Suprapubic skin (tissue), 4 donors: Measurements from ENCODE around the gene CSPG5. TPM values are rescaled to one million over a fixed set of nuclear protein-coding genes. Genes with fewer than 3 reads are reported as not detected.
A peak's percentile ranks its signal among the peaks of the same experiment; 100 is the strongest.

Source experiments
- DNase-seq, 2 donors: peaks; one replicate each; pipeline ENCODE4 v3.0.0-alpha.2; 2019; ENCODE audit warnings: low spot score in 2 of 2
- H3K27ac ChIP-seq: fragments of 200-600 bp; sonication (generic); one replicate; pipeline ENCODE4 v1.5.1; 2019
- H3K27me3 ChIP-seq: fragments of 200-600 bp; sonication (generic); one replicate; pipeline ENCODE4 v1.5.1; 2019
- H3K36me3 ChIP-seq: fragments of 200-600 bp; sonication (generic); one replicate; pipeline ENCODE4 v1.5.1; 2019
- H3K4me1 ChIP-seq: fragments of 200-600 bp; sonication (generic); one replicate; pipeline ENCODE4 v1.5.1; 2019
- H3K4me3 ChIP-seq: fragments of 200-600 bp; sonication (generic); one replicate; pipeline ENCODE4 v1.5.1; 2019; ENCODE audit warnings: mild to moderate bottlenecking
- H3K9me3 ChIP-seq: fragments of 200-600 bp; sonication (generic); one replicate; pipeline ENCODE4 v1.5.1; 2019
- EP300 ChIP-seq: sonication (generic); formaldehyde crosslinking; IDR thresholded peaks from one replicate; pipeline ENCODE4 v1.6.1; 2017; ENCODE audit warnings: antibody characterized with exemption
- POLR2A ChIP-seq, 2 donors: fragments of 450-650 bp; IDR thresholded peaks; one replicate each; pipeline ENCODE4 v1.6.1; 2017; ENCODE audit warnings: antibody characterized with exemption in 2 of 2, mild to moderate bottlenecking in 2 of 2, moderate library complexity in 2 of 2
- POLR2AphosphoS5 ChIP-seq, 3 donors: sonication (generic); formaldehyde crosslinking; IDR thresholded peaks; one replicate each; pipeline ENCODE4 v1.6.1; 2017; ENCODE audit warnings: antibody characterized with exemption in 3 of 3
- WGBS: methylation state at CpG from one replicate; pipeline ENCODE4 v1.1.5; 2018; 5-methylcytosine and 5-hydroxymethylcytosine counted together
- total RNA-seq, 4 donors: library from RNA; depleted of rRNA; stranded (reverse); fragments of >200 nt; gene quantifications; one replicate each; pipeline ENCODE4 v1.1.0, GENCODE V29; 2016
- TF ChIP-seq, protein P1 (sequence below), 2 donors: fragments of 200-600 bp in 1 of 2; fragments of 450-650 bp in 1 of 2; sonication (generic) in 1 of 2; IDR thresholded peaks; one replicate each; pipeline ENCODE4 v1.5.1; 2016 to 2019; ENCODE audit warnings: antibody characterized with exemption in 2 of 2, mild to moderate bottlenecking in 1 of 2, moderate library complexity in 1 of 2

CSPG5 gene, protein sequence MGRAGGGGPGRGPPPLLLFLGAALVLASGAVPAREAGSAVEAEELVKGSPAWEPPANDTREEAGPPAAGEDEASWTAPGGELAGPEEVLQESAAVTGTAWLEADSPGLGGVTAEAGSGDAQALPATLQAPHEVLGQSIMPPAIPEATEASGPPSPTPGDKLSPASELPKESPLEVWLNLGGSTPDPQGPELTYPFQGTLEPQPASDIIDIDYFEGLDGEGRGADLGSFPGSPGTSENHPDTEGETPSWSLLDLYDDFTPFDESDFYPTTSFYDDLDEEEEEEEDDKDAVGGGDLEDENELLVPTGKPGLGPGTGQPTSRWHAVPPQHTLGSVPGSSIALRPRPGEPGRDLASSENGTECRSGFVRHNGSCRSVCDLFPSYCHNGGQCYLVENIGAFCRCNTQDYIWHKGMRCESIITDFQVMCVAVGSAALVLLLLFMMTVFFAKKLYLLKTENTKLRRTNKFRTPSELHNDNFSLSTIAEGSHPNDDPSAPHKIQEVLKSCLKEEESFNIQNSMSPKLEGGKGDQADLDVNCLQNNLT
- total RNA-seq: 1 to 10 TPM in 3 of 4 donors, not detected in 1; 2.3 to 2.7 (median 2.4) TPM

DNA sequence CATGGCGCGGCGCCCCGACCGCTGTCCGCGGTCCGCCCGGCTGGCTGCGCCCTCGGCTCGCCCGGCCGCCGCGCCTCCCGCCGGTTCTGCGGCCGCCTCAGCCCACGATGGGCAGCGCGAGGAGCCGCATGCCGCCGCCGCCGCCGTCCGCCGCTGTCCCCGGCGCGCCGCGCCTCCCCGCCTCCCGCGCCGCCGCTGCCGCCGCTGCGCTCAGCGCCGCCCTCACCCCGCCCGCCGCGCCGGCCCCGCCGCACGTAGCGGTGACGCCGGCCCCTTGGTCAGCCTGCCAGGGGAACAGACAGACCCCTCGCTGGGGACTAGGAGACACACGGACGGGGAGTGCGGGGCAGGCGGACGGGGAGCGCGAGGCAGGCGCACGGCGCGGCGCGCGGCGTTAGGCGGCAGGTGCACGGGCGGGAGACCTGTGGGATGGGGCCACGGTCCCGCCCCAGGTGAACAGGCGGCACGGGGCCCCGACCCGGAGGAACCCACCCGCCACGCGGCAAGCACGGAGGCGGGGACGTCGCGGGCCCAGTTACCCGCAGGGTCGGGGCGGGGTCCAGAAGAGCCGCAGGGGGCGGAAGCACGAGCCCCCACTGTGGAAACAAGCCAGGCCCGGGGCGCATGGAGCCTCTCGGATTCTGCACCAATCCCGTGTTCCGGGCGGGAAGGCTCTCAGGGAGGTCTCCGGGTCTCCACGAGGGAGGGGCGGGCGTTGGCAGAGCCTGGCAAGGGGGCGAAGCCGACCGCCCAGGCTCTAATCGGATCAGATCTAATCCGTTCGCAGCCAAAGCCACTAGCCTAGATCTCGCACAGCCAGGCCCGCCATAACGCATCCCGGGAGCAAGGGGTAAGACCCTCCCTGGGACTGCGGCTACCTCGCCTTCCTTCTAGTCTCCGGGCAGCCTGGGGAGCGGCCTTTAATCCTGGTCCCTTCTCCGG lies at the start of gene CSPG5:
TSS of gene CSPG5 (minus strand) at position 175 of the 942 bp plus-strand sequence. CDS start at position 3, 172 bp downstream.
- 50% methylated on average over 8 of the region's 121 CpGs for WGBS
- peaks cover 19% of the 10 kb centered on the region for H3K4me1 ChIP-seq
- no peak within 1 kb of the TSS for H3K27ac ChIP-seq
- H3K9me3 ChIP-seq: no peaks in the 10 kb centered on the region
- peak within 1 kb of the TSS; percentile 67 for H3K4me3 ChIP-seq
- DNase-seq: no peak
- peaks cover 27% of the 10 kb centered on the region for H3K27me3 ChIP-seq
- no peaks in the 10 kb centered on the region for H3K36me3 ChIP-seq
- TF ChIP-seq POLR2AphosphoS5 (IDR thresholded peaks at IDR 0.05) (no peak), POLR2A (IDR thresholded peaks at IDR 0.05) (no peak), EP300 (no peak)
- TF ChIP-seq, protein P1, sequence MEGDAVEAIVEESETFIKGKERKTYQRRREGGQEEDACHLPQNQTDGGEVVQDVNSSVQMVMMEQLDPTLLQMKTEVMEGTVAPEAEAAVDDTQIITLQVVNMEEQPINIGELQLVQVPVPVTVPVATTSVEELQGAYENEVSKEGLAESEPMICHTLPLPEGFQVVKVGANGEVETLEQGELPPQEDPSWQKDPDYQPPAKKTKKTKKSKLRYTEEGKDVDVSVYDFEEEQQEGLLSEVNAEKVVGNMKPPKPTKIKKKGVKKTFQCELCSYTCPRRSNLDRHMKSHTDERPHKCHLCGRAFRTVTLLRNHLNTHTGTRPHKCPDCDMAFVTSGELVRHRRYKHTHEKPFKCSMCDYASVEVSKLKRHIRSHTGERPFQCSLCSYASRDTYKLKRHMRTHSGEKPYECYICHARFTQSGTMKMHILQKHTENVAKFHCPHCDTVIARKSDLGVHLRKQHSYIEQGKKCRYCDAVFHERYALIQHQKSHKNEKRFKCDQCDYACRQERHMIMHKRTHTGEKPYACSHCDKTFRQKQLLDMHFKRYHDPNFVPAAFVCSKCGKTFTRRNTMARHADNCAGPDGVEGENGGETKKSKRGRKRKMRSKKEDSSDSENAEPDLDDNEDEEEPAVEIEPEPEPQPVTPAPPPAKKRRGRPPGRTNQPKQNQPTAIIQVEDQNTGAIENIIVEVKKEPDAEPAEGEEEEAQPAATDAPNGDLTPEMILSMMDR (IDR thresholded peaks at IDR 0.05): no peak

DNA sequence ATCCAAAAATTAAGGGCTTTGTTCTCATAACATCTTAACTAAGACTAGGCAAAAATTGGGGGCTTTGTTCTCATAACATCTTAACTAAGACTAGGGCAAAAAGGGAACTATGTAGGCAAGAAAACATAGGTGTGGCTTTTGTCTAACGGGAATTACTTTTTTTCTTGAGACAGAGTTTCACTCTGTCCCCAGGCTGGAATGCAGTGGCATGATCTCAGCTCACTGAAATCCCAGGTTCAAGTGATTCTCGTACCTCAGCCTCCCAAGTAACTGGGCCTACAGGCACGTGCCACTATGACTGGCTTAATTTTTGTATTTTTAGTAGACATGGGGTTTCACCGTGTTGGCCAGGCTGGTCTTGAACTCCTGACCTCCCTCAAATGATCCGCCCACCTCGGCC lies 49.8 kb upstream of the CSPG5 start:
- H3K27ac ChIP-seq: no peak overlapping the region
- H3K4me3 ChIP-seq: no peak overlapping the region
- TF ChIP-seq, protein P1 (IDR thresholded peaks at IDR 0.05): no peak
- TF ChIP-seq EP300: no peak
- TF ChIP-seq POLR2A (IDR thresholded peaks at IDR 0.05): no peak
- TF ChIP-seq POLR2AphosphoS5 (IDR thresholded peaks at IDR 0.05): no peak
- H3K36me3 ChIP-seq: peaks cover 77% of the 10 kb centered on the region
- H3K4me1 ChIP-seq: no peaks in the 10 kb centered on the region
- H3K9me3 ChIP-seq: no peaks in the 10 kb centered on the region
- no peak for DNase-seq
- 93% methylated on average over 6 of the region's 6 CpGs for WGBS
- H3K27me3 ChIP-seq: no peaks in the 10 kb centered on the region

DNA sequence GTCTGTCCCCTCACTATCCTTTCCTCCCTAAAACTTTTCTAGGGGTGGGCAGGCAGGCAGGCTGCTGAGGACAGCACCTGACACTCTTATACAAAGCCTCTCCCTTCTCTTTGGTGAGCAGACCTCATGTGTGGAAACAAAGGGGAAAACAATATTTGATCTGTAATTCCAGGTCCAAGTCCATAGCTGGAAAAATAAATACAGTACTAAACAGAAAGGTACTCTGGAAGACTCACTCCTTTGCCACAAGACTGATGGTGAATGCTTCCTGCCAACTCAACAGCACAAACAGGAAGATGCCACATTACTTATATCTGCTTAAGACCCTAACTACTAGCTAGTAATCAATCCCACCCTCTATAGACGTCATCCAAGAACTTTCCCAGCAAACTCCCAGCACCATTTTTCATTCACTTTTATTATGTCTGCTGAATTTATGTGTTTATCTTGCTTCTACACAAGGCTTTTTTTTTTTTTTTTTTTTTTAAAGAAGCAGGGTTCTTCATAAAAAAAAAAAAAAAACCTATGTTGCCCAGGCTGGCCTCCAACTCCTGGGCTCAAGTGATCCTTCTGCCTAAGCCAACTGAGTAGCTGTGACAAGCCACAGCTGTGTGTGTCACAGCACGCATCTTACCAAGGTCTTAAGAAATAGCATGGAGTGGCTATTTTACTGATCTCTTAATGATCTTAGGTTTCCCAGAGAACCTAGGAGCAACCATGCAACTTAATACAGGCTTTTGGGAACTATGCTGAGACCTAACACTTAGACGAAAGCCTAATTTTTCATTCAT lies 44.2 kb upstream of the CSPG5 start:
- H3K4me3 ChIP-seq: no peak overlapping the region
- H3K27ac ChIP-seq: no peak overlapping the region
- 94% methylated on average over 3 of the region's 3 CpGs for WGBS
- H3K27me3 ChIP-seq: no peaks in the 10 kb centered on the region
- H3K36me3 ChIP-seq: peaks cover 85% of the 10 kb centered on the region
- no peak for DNase-seq
- no peak for TF ChIP-seq EP300
- no peak for TF ChIP-seq POLR2A (IDR thresholded peaks at IDR 0.05)
- TF ChIP-seq, protein P1 (IDR thresholded peaks at IDR 0.05): no peak
- no peak for TF ChIP-seq POLR2AphosphoS5 (IDR thresholded peaks at IDR 0.05)
- H3K4me1 ChIP-seq: no peaks in the 10 kb centered on the region
- no peaks in the 10 kb centered on the region for H3K9me3 ChIP-seq

DNA sequence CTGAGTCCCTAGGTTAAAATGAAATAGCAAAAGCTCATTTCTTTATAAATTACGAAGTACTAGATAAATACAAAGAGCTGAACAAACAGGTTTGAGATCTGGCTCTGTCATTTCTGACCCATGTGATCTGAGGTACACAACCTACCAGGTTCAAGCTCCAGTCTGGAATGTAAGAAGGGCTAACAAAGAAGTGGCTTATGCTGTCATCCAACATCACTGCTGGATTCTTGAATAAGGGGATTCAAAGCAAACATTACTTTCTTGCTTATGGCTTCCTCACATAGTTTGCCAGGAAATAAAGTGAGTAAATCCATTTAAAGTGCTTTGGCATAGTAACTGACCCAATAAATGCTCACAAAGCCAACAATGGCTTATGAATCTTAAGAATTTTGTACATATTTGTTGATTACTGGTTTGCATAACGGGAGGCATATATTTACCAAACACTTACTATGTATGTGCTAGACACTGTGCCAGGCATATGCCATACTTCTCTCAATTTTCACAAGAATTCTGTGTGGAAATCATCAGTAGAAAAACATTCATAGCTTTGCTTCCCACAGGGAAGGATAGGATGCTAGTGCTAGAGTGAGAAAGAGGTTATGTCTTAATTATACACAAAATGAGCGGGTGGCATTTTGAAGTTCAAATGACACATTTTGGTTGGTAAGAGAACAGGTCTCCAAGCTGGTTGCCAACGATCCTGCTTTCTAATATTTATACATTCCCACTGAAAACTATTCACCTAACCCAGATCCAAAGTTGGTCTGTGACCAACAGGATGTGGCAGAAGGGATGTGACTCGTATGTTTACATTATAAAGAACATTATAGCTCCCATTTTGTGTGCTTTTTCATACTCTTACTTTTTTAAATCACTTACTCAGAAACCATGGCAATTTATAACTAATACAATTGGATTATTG lies 38.7 kb upstream of the CSPG5 start:
- 84% methylated on average over 5 of the region's 5 CpGs for WGBS
- DNase-seq: no peak
- peaks cover 66% of the 10 kb centered on the region for H3K36me3 ChIP-seq

More for the DNA sequence above, 38.7 kb upstream of the CSPG5 start:
- Histone ChIP-seq H3K27ac (no peak overlapping the region), H3K4me1 (no peaks in the 10 kb centered on the region), H3K27me3 (no peaks in the 10 kb centered on the region), H3K9me3 (no peaks in the 10 kb centered on the region), H3K4me3 (no peak overlapping the region)
- TF ChIP-seq EP300 (no peak), POLR2AphosphoS5 (IDR thresholded peaks at IDR 0.05) (no peak), POLR2A (IDR thresholded peaks at IDR 0.05) (no peak)
- TF ChIP-seq, protein P1 (IDR thresholded peaks at IDR 0.05): no peak
